ENCODE measurements around the gene NACC1.
"Not testable (repeated sequence)": the region's sequence is repeated elsewhere in the genome, so short reads cannot be mapped to it uniquely, and the experiment has no call there.

Gene NACC1

GRCh38 chr19:13122980-13123957 is 5.2 kb downstream of the NACC1 start:
- no peak for DNase-seq

GRCh38 chr19:13127051-13127450 is 9.0 kb downstream of the NACC1 start:
- DNase-seq = no peak

- no peak for DNase-seq
Observed at GRCh38 chr19:13127811-13128575, 9.9 kb downstream of the NACC1 start.

- no peak for DNase-seq
Observed at GRCh38 chr19:13128583-13128982, 10.5 kb downstream of the NACC1 start.

- DNase-seq = no peak
Observed at GRCh38 chr19:13129384-13129783, 11.3 kb downstream of the NACC1 start.

- DNase-seq = no peak
Observed at GRCh38 chr19:13130886-13131490, 12.9 kb downstream of the NACC1 start.

GRCh38 chr19:13132471-13133180 is 14.6 kb downstream of the NACC1 start:
- no peak for DNase-seq

GRCh38 chr19:13133241-13133870 is 15.3 kb downstream of the NACC1 start:
- no peak for DNase-seq

GRCh38 chr19:13134626-13135025 is 16.6 kb downstream of the NACC1 start:
- no peak for DNase-seq

GRCh38 chr19:13135068-13136062 is 17.3 kb downstream of the NACC1 start:
- DNase-seq = no peak

- no peak for DNase-seq
Observed at GRCh38 chr19:13137290-13137794, 19.3 kb downstream of the NACC1 start.

- DNase-seq = no peak
Observed at GRCh38 chr19:13138171-13138915, 20.3 kb downstream of the NACC1 start.

GRCh38 chr19:13138916-13139198 is 20.8 kb downstream of the NACC1 start:
- no peak for DNase-seq

GRCh38 chr19:13139633-13140311 is 21.7 kb downstream of the NACC1 start:
- DNase-seq = no peak

- DNase-seq = no peak
Observed at GRCh38 chr19:13146763-13147563, 28.9 kb downstream of the NACC1 start.

- not testable (repeated sequence) for DNase-seq
Observed at GRCh38 chr19:13149173-13149627, 31.1 kb downstream of the NACC1 start.

- DNase-seq = peak; percentile 46
Observed at GRCh38 chr19:13149628-13150186, 31.6 kb downstream of the NACC1 start.

Data from T1000 (cell line).